22Rv1 (cell line): ENCODE measurements around the gene NBEA.

ENCODE experiments used
- H3K27ac ChIP-seq: fragments of 450-650 bp; 2 replicates; pipeline ENCODE4 v1.5.1; 2017
- ZFX ChIP-seq: fragments of 450-650 bp; IDR thresholded peaks from 2 replicates; pipeline ENCODE4 v1.6.1; 2017; ENCODE audit warnings: antibody characterized with exemption, borderline replicate concordance
- TF ChIP-seq, protein P1 (sequence below): fragments of 450-650 bp; IDR thresholded peaks from 2 replicates; pipeline ENCODE4 v1.5.1; 2017; ENCODE audit warnings: mild to moderate bottlenecking

The NBEA gene

GRCh38 chr13:35468195-35468594 lies 526.1 kb downstream of the NBEA start:
- TF ChIP-seq ZFX, result no peak
- TF ChIP-seq, protein P1, sequence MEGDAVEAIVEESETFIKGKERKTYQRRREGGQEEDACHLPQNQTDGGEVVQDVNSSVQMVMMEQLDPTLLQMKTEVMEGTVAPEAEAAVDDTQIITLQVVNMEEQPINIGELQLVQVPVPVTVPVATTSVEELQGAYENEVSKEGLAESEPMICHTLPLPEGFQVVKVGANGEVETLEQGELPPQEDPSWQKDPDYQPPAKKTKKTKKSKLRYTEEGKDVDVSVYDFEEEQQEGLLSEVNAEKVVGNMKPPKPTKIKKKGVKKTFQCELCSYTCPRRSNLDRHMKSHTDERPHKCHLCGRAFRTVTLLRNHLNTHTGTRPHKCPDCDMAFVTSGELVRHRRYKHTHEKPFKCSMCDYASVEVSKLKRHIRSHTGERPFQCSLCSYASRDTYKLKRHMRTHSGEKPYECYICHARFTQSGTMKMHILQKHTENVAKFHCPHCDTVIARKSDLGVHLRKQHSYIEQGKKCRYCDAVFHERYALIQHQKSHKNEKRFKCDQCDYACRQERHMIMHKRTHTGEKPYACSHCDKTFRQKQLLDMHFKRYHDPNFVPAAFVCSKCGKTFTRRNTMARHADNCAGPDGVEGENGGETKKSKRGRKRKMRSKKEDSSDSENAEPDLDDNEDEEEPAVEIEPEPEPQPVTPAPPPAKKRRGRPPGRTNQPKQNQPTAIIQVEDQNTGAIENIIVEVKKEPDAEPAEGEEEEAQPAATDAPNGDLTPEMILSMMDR, result no peak
- H3K27ac ChIP-seq, result no peak overlapping the region

- no peak for TF ChIP-seq ZFX
- TF ChIP-seq, protein P1, result no peak
- no peak overlapping the region for H3K27ac ChIP-seq
Measured at GRCh38 chr13:35469806-35470525, 527.9 kb downstream of the NBEA start.

- TF ChIP-seq, protein P1, result no peak
- no peak for TF ChIP-seq ZFX
- no peak overlapping the region for H3K27ac ChIP-seq
Measured at GRCh38 chr13:35470671-35471661, 528.9 kb downstream of the NBEA start.

DNA sequence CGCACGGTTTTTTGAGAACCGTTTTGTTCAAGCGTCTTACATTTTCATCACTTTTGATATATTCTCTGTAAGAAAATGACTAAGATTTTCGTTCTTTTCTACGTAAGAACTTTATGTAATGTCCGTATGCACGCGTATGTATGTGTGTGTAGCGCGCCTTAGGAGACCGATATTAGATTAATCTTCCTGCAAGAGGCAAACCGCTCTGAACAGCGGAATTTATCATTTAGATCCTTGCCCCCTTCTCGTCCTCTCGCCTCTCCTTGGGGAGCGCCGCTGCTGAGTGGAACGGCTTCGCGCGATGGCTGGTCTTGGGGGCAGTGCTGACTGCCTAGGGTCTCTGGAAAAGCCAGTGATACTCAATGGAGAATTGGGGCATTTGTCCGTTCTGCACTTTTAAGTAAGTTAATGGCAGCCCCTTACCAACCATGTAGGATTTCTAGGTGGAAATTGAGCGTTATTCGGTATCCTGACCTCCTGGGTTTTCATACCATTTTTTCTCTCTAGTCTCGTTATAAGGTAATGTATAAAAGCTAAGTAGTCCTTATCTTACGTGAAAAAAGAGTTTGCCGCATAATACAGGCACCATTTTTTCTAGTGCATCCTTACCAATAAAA lies 529.7 kb downstream of the NBEA start:
- no peak overlapping the region for H3K27ac ChIP-seq
- TF ChIP-seq, protein P1, result no peak
- TF ChIP-seq ZFX, result no peak

GRCh38 chr13:35472323-35472881 lies 530.3 kb downstream of the NBEA start:
- H3K27ac ChIP-seq, result no peak overlapping the region

GRCh38 chr13:35473206-35473775 lies 531.2 kb downstream of the NBEA start:
- TF ChIP-seq, protein P1, result no peak
- no peak for TF ChIP-seq ZFX
- H3K27ac ChIP-seq, result no peak overlapping the region

More at GRCh38 chr13:35472323-35472881, 530.3 kb downstream of the NBEA start:
- TF ChIP-seq, protein P1, result no peak
- TF ChIP-seq ZFX, result no peak
